H1 (cell line): ENCODE results near the gene DCBLD2. TPM values are rescaled to one million over a fixed set of nuclear protein-coding genes. Genes with fewer than 3 reads are reported as not detected.

ENCODE experiments used
- CTCF ChIA-PET: fragments of 300-600 bp; sonication (Branson Sonifier 250); formaldehyde crosslinking; loops from one replicate; lab custom pipeline; 2021; ENCODE audit not compliant: partially characterized antibody; lab: Charles Lee
- POLR2A ChIA-PET: fragments of 300-600 bp; sonication (Branson Sonifier 250); formaldehyde crosslinking; loops from one replicate; lab custom pipeline; 2021; ENCODE audit warnings: inconsistent platforms; ENCODE audit not compliant: partially characterized antibody; lab: Charles Lee
- DNase-seq, 2 experiments: peaks; one replicate each; pipeline versions ENCODE4 v3.0.0 to v3.0.0-alpha.2; 2010 to 2022; ENCODE audit warnings: low spot score in 2 of 2, low read depth in 1 of 2, mixed read lengths in 1 of 2
- FAIRE-seq: peaks from 2 replicates; lab custom pipeline; 2011; peaks lifted over from hg19 to GRCh38; lab: Jason Lieb, UNC
- H2AFZ ChIP-seq: 2 replicates; pipeline ENCODE4 v1.8.1; 2012; ENCODE audit warnings: low read length, inconsistent platforms
- H2AK5ac ChIP-seq: 2 replicates; pipeline ENCODE4 v1.6.1; 2013; ENCODE audit warnings: low read depth, low read length
- H2BK120ac ChIP-seq: replicated peaks from 2 replicates; pipeline ENCODE3; 2013; ENCODE audit warnings: low read depth, low read length, inconsistent platforms
- H2BK12ac ChIP-seq: 2 replicates; pipeline ENCODE4 v1.6.1; 2013; ENCODE audit warnings: low read depth, low read length
- H2BK15ac ChIP-seq: 2 replicates; pipeline ENCODE4 v1.6.1; 2013; ENCODE audit warnings: low read length
- H2BK20ac ChIP-seq: 2 replicates; pipeline ENCODE4 v1.6.1; 2013; ENCODE audit warnings: low read length
- H2BK5ac ChIP-seq: 2 replicates; pipeline ENCODE4 v1.6.1; 2013; ENCODE audit warnings: low read depth, low read length
- H3K14ac ChIP-seq: 2 replicates; pipeline ENCODE4 v1.6.1; 2013; ENCODE audit warnings: inconsistent platforms; ENCODE audit not compliant: insufficient read length
- H3K18ac ChIP-seq: 2 replicates; pipeline ENCODE4 v1.6.1; 2013; ENCODE audit warnings: low read length; ENCODE audit errors: extremely low read depth
- H3K23ac ChIP-seq: 2 replicates; pipeline ENCODE4 v1.6.1; 2013; ENCODE audit warnings: inconsistent platforms; ENCODE audit not compliant: insufficient read length
- H3K23me2 ChIP-seq: 2 replicates; pipeline ENCODE4 v1.6.1; 2013; ENCODE audit warnings: low read depth, low read length
- H3K27ac ChIP-seq: 2 replicates; pipeline ENCODE4 v1.6.1; 2011; ENCODE audit warnings: low read depth, low read length, inconsistent platforms
- H3K27me3 ChIP-seq, 4 experiments: replicated peaks in 1 of 4; 1 replicate in 1 of 4; 2 replicates in 3 of 4; pipeline versions ENCODE4 v1.6.1 to v1.8.1; 2011 to 2013; ENCODE audit warnings: low read length in 3 of 4, mild to moderate bottlenecking in 3 of 4, inconsistent platforms in 2 of 4, mixed read lengths in 2 of 4, moderate library complexity in 1 of 4; ENCODE audit not compliant: control insufficient read depth in 3 of 4, insufficient read depth in 3 of 4; ENCODE audit errors: extremely low read depth in 1 of 4
- H3K36me3 ChIP-seq, 4 experiments: 2 replicates each; pipeline versions ENCODE4 v1.6.1 to v1.8.1; 2011 to 2013; ENCODE audit warnings: mild to moderate bottlenecking in 4 of 4, low read length in 3 of 4, moderate library complexity in 2 of 4, control low read depth in 1 of 4, inconsistent platforms in 1 of 4; ENCODE audit not compliant: insufficient read depth in 4 of 4, control insufficient read depth in 2 of 4
- H3K4ac ChIP-seq: replicated peaks from 2 replicates; pipeline ENCODE3; 2013; ENCODE audit warnings: low read length, low read depth, mixed read lengths, inconsistent platforms; ENCODE audit not compliant: insufficient read length
- H3K4me1 ChIP-seq, 4 experiments: replicated peaks in 1 of 4; 1 replicate in 1 of 4; 2 replicates in 3 of 4; pipeline versions ENCODE4 v1.6.1 to v1.8.1; 2011 to 2013; ENCODE audit warnings: low read length in 3 of 4, inconsistent platforms in 2 of 4, mixed read lengths in 1 of 4; ENCODE audit not compliant: insufficient read depth in 4 of 4, control insufficient read depth in 3 of 4
- H3K4me2 ChIP-seq, 2 experiments: 2 replicates each; pipeline versions ENCODE4 v1.6.1 to v1.8.1; 2011 to 2013; ENCODE audit warnings: low read depth in 2 of 2, low read length in 2 of 2, control low read depth in 1 of 2, inconsistent platforms in 1 of 2, mild to moderate bottlenecking in 1 of 2; ENCODE audit not compliant: insufficient read depth in 1 of 2
- H3K4me3 ChIP-seq, 4 experiments: fragments of 200-600, 300-600 bp in 1 of 4; sonication (generic), shearing (Covaris generic), sonication (Bioruptor Twin) in 1 of 4; 2 replicates each; pipeline versions ENCODE4 v1.5.1 to v1.8.1; 2011 to 2016; ENCODE audit warnings: low read length in 4 of 4, low read depth in 3 of 4, control low read depth in 2 of 4, inconsistent platforms in 2 of 4, mild to moderate bottlenecking in 2 of 4, mixed read lengths in 1 of 4, moderate library complexity in 1 of 4; ENCODE audit not compliant: insufficient read depth in 2 of 4; ENCODE audit errors: extremely low read depth in 1 of 4
- H3K56ac ChIP-seq: replicated peaks from 2 replicates; pipeline ENCODE3; 2013; ENCODE audit warnings: low read depth, mild to moderate bottlenecking, mixed read lengths, low read length, inconsistent platforms; ENCODE audit not compliant: insufficient read length
- H3K79me1 ChIP-seq: 2 replicates; pipeline ENCODE4 v1.6.1; 2013; ENCODE audit warnings: low read depth, low read length, control low read depth
- H3K79me2 ChIP-seq, 2 experiments: 2 replicates each; pipeline versions ENCODE4 v1.6.1 to v1.8.1; 2012 to 2013; ENCODE audit warnings: low read length in 2 of 2, mild to moderate bottlenecking in 2 of 2, inconsistent platforms in 1 of 2; ENCODE audit not compliant: insufficient read depth in 2 of 2, control insufficient read depth in 1 of 2
- H3K9ac ChIP-seq, 4 experiments: replicated peaks in 1 of 4; 1 replicate in 1 of 4; 2 replicates in 3 of 4; pipeline versions ENCODE4 v1.6.1 to v1.8.1; 2011 to 2013; ENCODE audit warnings: low read depth in 3 of 4, low read length in 3 of 4, control low read depth in 2 of 4, mild to moderate bottlenecking in 2 of 4, moderate library complexity in 2 of 4, inconsistent platforms in 1 of 4; ENCODE audit errors: extremely low read depth in 1 of 4
- H3K9me3 ChIP-seq, 2 experiments: 2 replicates each; pipeline versions ENCODE4 v1.6.1 to v1.8.1; 2012 to 2013; ENCODE audit warnings: mild to moderate bottlenecking in 2 of 2, moderate library complexity in 2 of 2, control low read depth in 1 of 2, inconsistent platforms in 1 of 2, low read depth in 1 of 2, low read length in 1 of 2, mixed read lengths in 1 of 2; ENCODE audit not compliant: insufficient read depth in 2 of 2
- H4K20me1 ChIP-seq, 2 experiments: replicated peaks in 1 of 2; 2 replicates each; pipeline versions ENCODE3 to v1.8.1; 2011 to 2013; ENCODE audit warnings: inconsistent platforms in 2 of 2, low read length in 2 of 2, mild to moderate bottlenecking in 1 of 2; ENCODE audit not compliant: insufficient read depth in 2 of 2, control insufficient read depth in 1 of 2
- H4K5ac ChIP-seq: 2 replicates; pipeline ENCODE4 v1.6.1; 2013; ENCODE audit warnings: low read length, low read depth, mixed read lengths, inconsistent platforms; ENCODE audit not compliant: insufficient read length
- H4K8ac ChIP-seq: 2 replicates; pipeline ENCODE4 v1.8.0; 2013; ENCODE audit warnings: mild to moderate bottlenecking, moderate library complexity, low read length, inconsistent platforms; ENCODE audit not compliant: insufficient read depth; ENCODE audit errors: extremely low read depth
- H4K91ac ChIP-seq: replicated peaks from 2 replicates; pipeline ENCODE3; 2013; ENCODE audit warnings: low read length, mixed read lengths, inconsistent platforms; ENCODE audit not compliant: insufficient read length
- HDAC2 ChIP-seq, 2 experiments: fragments of 300-600 bp in 1 of 2; sonication (generic) in 1 of 2; IDR thresholded peaks; 2 replicates each; pipeline ENCODE4 v1.6.1; 2011 to 2012; ENCODE audit warnings: low read depth in 2 of 2, low read length in 2 of 2, mild to moderate bottlenecking in 2 of 2, moderate library complexity in 2 of 2, borderline replicate concordance in 1 of 2, inconsistent platforms in 1 of 2
- JUND ChIP-seq: IDR thresholded peaks from 2 replicates; pipeline ENCODE4 v1.6.1; 2011; ENCODE audit warnings: mild to moderate bottlenecking, improper control_type of control experiment, low read length
- NANOG ChIP-seq: IDR thresholded peaks from 2 replicates; pipeline ENCODE4 v1.6.1; 2011; ENCODE audit warnings: low read length, low read depth, mild to moderate bottlenecking, inconsistent platforms; ENCODE audit not compliant: insufficient read depth, poor library complexity, severe bottlenecking
- POLR2AphosphoS5 ChIP-seq: IDR thresholded peaks from 2 replicates; pipeline ENCODE4 v1.6.1; 2011; ENCODE audit warnings: low read depth, low read length
- SIN3A ChIP-seq, 2 experiments: IDR thresholded peaks in 1 of 2; conservative IDR thresholded peaks in 1 of 2; 2 replicates each; pipeline ENCODE4 v1.6.1; 2011 to 2012; ENCODE audit warnings: low read length in 2 of 2, improper control_type of control experiment in 1 of 2, low read depth in 1 of 2, mild to moderate bottlenecking in 1 of 2
- WGBS, 2 experiments: shearing (Covaris generic) in 1 of 2; methylation state at CpG; one replicate each; pipeline versions ENCODE4 v1.1.6 to v1.1.7; 2013 to 2015; ENCODE audit warnings: low lambda C conversion rate in 2 of 2, mixed read lengths in 2 of 2, inconsistent platforms in 1 of 2, low coverage in 1 of 2, missing lambda C conversion rate in 1 of 2; ENCODE audit not compliant: insufficient replicate concordance in 2 of 2, insufficient coverage in 1 of 2, insufficient read length in 1 of 2; ENCODE audit errors: extremely low coverage in 1 of 2, missing lambda C conversion rate in 1 of 2; 5-methylcytosine and 5-hydroxymethylcytosine counted together
- polyA plus RNA-seq, 7 experiments: library from polyadenylated mRNA; depleted of rRNA in 3 of 7; stranded (reverse) in 5 of 7; unstranded in 2 of 7; fragments of >200 nt in 5 of 7; fragments of 200-250 nt in 2 of 7; gene quantifications; 1 replicate in 5 of 7; 2 replicates in 1 of 7; 4 replicates in 1 of 7; pipeline versions ENCODE4 v1.2.1 to v1.2.3, GENCODE V29; 2011 to 2013; ENCODE audit warnings: missing spikeins in 2 of 7, mixed read lengths in 2 of 7
- total RNA-seq: library from RNA; stranded (reverse); fragmentation: NEBNext Ultra II Directional; extraction: Animal tissue kit (Norgen Biotek cat#: 25700); gene quantifications from 2 replicates; pipeline ENCODE4 v1.2.1, GENCODE V29; 2021
- TF ChIP-seq, protein P1 (sequence below): IDR thresholded peaks from 2 replicates; pipeline ENCODE4 v1.6.1; 2012; ENCODE audit warnings: inconsistent platforms

DCBLD2 gene
- total and polyA plus RNA-seq, 2 of the 8 experiments (the other 6 are each of a cell fraction or from before 2014, with no cell fraction given) = 19.6 to 63.8 TPM

DNA sequence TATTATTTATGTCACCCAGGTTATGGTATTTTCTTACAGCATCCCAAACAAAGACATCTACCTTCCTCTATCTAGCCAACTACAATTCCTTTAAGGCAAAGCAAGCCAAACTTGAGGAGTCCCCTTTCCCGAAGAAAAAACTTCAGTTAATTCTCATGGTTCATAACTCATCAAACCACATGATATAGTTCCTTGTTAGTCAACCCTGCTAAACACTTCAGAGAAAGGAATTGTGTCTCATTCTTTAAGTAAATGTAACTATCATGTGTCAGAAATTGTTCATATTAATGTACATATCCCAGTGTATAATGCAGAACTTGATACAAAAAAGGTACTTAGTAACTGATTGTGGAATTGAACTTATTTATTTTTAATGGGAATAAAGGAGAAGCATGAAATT is 93.9 kb downstream of the DCBLD2 start:
- Histone ChIP-seq H2BK5ac (no peak overlapping the region), H4K5ac (no peak overlapping the region), H3K14ac (no peak overlapping the region), H2BK12ac (no peak overlapping the region), H3K4ac (no peak overlapping the region), H3K27ac (no peak overlapping the region), H3K9ac (no peak overlapping the region), H3K56ac (no peak overlapping the region), H2BK120ac (no peak overlapping the region), H3K9me3 (no peaks in the 10 kb centered on the region), H3K18ac (no peak overlapping the region), H3K4me2 (no peak overlapping the region), H3K23ac (no peak overlapping the region), H4K8ac (no peak overlapping the region), H2AK5ac (no peak overlapping the region), H3K23me2 (no peaks in the 10 kb centered on the region), H3K4me3 (no peak overlapping the region), H3K79me1 (no peaks in the 10 kb centered on the region), H3K36me3 (peaks cover 6 to 55% (median 31%) of the 10 kb centered on the region in 4 experiments), H2AFZ (no peak overlapping the region), H4K91ac (no peak overlapping the region), H2BK20ac (no peak overlapping the region), H3K79me2 (no peaks in the 10 kb centered on the region), H3K4me1 (no peaks in the 10 kb centered on the region), H2BK15ac (no peak overlapping the region), H3K27me3 (no peaks in the 10 kb centered on the region), H4K20me1 (peaks cover 0 to 2% of the 10 kb centered on the region in 2 experiments)
- CTCF ChIA-PET = no interaction called here
- POLR2A ChIA-PET = no interaction called here
- no peak for FAIRE-seq
- no peak for DNase-seq
- 93% methylated on average over 1 of the region's 1 CpG; no CpG with 5 or more reads in 1 of the 2 experiments for WGBS, 2 experiments
- TF ChIP-seq NANOG (no peak), HDAC2 (IDR thresholded peaks at IDR 0.05; ENCODE audit: borderline replicate concordance in 1 of 2, low read depth in 2 of 2, low read length in 2 of 2) (no peak), SIN3A (conservative IDR thresholded peaks at IDR 0.05 in 1 of 2, IDR thresholded peaks at IDR 0.05 in 1 of 2; ENCODE audit: low read depth in 1 of 2, low read length in 2 of 2) (no peak), JUND (no peak), POLR2AphosphoS5 (no peak)
- TF ChIP-seq, protein P1, sequence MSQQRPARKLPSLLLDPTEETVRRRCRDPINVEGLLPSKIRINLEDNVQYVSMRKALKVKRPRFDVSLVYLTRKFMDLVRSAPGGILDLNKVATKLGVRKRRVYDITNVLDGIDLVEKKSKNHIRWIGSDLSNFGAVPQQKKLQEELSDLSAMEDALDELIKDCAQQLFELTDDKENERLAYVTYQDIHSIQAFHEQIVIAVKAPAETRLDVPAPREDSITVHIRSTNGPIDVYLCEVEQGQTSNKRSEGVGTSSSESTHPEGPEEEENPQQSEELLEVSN = no peak
